HG02759 (cell line): ENCODE measurements around the gene ADAMTSL5.
A peak's percentile ranks its signal among the peaks of the same experiment; 100 is the strongest.
"Not testable (repeated sequence)": the region's sequence is repeated elsewhere in the genome, so short reads cannot be mapped to it uniquely, and the experiment has no call there.

Experiments used
- ATAC-seq: cut with Tn5 transposase; IDR thresholded peaks from one replicate; pipeline ENCODE4 v1.9.1; 2021; ENCODE audit warnings: mild to moderate bottlenecking, moderate library complexity; ENCODE audit not compliant: unreplicated experiment

The ADAMTSL5 gene

GRCh38 chr19:1514295-1514661 is 1.5 kb upstream of the ADAMTSL5 start:
- no peak for ATAC-seq

GRCh38 chr19:1513499-1514294 is 878 bp upstream of the ADAMTSL5 start:
- no peak for ATAC-seq

DNA sequence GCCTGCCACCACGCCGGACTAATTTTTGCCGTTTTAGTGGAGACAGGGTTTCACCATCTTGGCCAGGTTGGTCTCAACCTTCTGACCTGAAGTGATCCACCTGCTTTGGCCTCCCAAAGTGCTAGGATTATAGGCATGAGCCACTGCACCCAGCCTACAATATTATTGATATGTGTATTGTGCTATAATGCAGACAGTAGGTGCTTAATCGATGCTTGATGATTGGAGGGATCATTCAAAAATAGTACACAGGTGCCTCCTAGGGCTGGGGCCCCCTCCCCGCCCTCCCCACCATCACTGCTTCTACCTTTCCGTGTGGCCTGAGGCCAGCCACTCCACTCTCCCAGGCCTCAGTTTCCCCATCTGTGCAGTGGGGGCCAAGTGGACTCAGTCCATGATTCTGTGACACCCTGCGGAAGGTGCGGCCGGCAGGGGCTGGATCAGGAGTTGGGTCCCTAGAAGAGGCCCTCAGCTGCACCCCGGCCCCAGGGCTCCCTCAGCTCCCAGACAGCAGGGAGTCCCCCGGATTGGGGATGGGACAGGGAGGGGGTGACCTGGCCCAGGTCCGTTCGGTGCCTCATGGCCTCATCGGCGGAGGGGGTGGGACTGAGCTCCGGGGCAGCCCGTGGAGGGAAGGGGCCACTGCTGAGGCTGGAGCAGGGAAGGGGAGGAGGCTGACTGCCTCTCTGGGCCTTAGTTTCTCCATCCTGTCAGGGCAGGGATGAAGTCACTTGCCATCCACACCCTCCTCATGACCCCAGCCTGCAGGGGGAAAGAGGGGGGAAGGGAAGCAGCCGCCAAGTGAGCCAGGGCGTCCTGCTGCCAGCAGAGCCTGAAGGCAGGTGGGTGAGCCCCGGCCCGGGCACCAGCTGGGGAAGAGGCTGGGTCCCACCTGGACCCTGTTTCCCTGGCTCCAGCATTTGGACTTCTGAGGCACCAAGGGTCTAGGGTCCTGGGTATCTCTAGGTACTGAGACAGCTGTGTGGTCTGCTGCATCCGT is 1.2 kb downstream of the ADAMTSL5 start:
- ATAC-seq = no peak

DNA sequence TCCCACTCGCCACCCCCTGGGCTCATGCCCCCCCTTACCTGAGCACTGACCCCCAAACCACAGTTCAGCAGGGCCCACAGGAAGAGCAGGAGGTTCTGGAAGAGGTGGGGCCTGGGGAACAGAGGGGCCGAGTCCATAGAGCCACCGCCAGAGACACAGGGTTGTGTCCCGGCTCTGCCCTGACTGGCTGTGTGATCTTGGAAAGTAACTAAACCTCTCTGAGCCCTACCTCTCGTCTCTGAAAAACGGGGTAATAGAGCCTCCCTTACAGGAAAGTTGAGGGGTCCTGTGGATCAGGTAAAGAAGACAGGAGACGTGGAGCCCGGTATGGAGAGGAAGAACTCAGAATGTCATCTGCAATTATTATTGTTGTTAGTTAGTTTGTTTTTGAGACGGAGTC is 2.0 kb downstream of the ADAMTSL5 start:
- ATAC-seq = no peak

DNA sequence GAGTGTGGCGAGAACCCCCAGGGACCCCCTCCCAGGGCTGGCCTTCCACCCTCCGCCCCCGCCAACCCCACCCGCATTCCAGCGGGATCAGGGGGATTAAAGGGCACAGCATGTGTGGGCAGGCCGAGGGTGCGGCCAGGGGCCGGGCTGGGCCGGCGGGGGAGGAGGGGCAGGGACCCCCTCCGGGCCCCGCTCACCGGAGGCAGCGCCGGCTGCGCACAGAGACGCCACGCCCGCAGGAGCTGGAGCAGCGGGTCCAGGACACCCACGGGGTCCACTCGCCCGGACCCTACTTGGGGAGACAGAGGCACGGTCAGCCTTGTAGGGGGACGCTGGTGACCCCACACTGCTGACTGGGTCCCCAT is 2.4 kb downstream of the ADAMTSL5 start:
- no peak for ATAC-seq

- ATAC-seq = no peak
Measured at GRCh38 chr19:1509602-1510441, 3.0 kb downstream of the ADAMTSL5 start.

DNA sequence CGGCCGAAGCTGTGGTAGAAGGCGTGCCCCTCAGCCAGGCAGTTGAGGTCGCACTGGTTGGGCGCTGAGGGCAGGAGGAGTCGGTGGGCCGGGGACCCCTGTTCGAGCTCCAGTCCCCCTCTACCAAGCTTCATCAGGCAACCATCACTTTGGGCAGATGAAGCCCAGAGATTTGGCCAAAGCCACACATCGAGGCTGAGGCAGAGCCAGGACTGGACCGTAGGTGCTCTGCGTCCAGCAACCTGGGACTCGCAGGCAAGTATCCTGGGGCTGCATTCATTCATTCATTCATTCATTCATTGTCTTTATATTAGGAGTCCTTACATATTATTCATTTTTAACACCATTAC is 4.3 kb downstream of the ADAMTSL5 start:
- no peak for ATAC-seq

DNA sequence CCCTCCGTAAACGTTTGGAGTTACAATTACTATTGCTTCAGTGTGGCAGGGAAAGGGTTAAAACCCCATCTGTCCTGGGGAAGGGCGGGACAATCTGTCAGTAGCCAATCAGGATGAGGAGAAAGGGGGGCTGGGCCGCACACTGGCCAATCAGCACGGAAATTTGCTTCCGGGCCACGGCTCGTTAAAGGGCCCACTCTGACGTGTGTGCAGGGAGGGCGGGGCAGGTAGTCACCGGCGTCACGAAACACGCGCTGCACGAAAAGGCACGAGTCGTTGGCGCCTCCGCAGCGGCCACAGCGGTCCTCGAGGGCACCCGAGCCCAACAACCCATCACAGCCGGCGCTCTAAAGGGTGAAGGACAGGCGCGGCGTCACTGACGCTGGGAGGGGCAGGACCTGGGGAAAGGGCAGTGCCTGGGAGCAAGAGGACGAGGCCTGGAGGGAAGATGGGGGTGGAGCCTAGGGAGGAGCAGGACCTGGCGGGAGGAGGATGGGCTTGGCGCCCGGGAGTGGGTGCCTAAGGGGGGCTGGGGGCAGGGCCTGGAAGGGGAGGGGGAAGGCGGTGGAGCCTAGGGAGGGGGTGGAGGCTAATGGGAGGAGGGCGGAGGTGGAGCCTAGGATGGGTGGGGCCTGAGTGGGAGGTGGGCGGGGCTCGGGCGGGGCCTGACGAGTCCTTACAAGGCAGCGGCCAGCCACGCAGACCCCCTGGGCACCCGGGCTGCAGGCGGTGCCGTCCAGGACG is 4.9 kb downstream of the ADAMTSL5 start:
- ATAC-seq = peak; percentile 71

- no peak for ATAC-seq
Measured at GRCh38 chr19:1507192-1507660, 5.6 kb downstream of the ADAMTSL5 start.

DNA sequence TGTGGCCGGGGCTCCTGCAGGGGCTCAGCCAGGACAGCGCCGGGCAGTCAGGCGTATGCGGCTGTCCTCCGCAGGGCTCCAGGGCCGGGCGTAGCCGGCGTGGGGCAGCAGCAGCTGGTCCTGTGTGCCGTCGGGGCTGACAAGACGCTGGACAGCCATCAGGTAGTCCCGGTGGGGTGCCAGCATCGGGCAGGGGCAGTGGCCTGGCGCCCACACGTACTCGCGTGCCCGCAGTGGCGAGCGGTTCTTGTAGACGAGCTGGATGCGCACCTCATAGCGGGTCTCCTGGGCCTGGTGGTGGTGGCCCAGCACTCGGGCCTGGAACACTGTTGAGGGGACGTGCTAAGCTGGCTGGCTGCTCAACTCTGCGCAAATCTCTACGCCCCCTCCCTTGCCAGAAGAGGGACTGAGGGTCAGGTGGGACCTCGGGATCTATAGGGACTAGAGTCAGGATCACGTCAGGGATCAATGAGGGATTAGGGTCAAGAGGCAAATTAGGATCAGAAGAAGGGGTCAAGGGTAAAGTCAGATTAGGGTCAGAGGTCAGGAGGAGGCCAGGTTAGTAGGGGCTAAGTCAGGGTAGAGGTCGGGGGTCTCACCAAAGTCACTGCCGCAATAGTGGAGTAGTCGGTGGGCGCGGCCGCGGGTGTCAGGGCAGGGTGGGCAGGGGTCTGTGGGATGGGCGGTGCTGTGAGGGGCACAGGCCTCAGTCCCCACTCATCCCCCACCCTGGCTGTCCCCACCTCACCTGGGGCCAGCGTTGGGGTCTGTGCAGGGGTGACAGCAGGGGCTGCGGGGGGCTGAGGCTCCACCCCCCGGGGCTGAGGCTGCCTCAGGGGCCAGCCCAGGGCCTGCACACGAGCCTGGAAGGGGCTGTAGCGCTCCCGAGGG is 6.6 kb downstream of the ADAMTSL5 start:
- ATAC-seq = no peak

- no peak for ATAC-seq
Measured at GRCh38 chr19:1505012-1505411, 7.8 kb downstream of the ADAMTSL5 start.

DNA sequence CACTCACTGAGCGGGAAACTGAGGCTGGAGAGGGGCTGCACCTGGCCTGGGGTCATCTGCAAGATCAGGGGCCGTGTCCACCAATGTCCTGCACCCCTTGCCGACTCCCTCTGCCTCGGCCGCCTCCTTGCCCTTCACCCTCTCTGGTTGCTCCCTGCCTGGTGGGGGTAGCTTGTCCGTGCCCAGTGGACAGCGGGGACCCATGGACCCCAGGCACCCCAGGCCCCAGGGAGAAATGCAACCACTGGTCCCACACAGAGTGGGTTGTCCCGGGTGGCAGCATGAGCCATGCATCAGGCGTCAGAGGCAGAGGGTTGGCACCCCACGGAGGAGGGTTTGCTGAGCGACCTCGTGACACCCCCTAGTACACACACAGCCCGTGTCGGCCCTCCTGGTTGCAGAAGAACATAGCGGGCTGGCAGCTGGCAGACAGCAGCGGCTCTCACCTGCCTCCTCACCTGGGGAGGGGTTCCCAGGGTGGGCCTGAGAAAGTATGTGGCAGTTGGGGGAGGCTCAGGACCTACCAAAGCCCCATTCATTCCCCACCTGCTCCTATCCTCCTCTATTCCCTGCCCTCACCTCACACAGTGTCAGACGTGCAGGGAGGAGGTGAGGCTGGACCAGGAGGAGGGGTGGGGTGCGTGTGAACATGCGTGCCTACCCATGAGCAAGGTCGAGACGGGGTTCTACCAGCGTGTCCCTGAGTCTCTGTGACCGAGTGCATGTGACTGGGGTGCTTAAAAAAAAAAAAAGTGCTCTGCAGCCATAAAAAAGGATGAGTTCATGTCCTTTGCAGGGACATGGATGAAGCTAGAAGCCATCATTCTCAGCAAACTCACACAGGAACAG is 8.7 kb downstream of the ADAMTSL5 start:
- no peak for ATAC-seq

DNA sequence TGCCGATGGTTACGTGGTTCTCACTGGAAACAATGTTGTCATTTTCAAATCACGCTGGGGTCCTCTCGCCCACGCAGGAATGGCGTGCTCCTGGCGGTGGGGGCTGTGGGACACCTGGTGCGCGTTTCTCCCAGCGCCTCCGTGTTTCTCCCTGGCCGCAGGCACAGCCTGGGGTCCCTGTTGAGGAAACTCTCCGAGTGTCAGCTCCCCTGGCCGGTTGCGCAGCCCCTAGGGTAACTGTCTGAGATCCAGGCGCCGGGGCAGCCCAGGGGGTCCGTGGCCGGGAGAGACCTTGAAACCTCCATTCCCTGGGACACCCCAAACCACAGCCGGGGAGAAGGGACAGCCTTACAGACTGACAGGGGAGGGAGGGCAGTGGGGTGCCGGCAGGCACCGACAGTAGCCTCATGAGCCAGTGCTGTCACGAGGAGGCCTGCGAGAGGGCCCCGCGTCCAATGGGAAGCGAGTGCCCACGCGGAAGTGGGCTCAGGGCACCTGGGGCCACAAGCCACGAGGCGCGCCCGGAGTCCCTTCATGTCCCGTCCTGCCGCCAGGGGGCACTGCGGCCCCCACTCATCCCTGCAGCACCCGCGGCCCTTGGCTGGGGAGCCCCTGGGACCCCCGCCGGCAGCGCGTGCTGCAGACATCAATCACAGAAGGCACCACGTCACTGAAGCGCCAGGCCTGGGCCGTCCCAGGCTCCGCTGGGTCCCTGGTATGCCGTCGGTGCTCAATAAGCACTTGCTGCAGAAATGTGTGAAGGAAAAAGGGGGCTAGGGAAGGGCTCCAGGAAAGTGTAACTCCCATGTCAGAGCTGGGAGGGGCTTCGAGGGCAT is 9.5 kb downstream of the ADAMTSL5 start:
- no peak for ATAC-seq

- no peak for ATAC-seq
Measured at GRCh38 chr19:1502433-1503088, 10.3 kb downstream of the ADAMTSL5 start.

DNA sequence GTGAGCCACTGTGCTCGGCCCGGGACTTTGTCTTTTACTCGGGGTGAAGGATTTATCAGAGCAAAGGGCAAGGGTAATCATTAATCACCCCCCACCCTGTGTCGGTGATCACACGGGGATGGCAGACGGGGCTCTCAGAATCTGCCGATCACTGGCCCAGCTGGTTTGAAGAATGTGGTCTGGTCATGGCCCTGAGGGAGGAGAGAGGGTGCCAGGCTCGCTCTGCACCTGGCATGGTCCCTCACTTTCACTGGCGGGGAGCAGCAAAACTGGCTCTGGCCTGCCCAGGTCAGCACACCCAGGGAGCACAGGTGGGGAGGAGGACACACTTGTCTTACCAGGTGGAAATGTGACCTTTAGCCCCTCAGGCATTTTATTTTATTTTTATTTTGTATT is 11.6 kb downstream of the ADAMTSL5 start:
- ATAC-seq = no peak

DNA sequence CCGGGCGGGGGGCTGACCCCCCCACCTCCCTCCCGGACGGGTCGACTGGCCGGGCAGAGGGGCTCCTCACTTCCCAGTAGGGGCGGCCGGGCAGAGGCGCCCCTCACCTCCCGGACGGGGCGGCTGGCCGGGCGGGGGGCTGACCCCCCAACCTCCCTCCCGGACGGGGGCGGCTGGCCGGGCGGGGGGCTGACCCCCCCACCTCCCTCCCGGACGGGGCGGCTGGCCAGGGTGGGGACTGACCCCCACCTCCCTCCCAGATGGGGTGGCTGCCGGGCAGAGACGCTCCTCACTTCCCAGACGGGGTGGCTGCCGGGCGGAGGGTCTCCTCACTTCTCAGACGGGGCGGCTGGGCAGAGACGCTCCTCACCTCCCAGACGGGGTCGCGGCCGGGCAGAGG is 13.6 kb downstream of the ADAMTSL5 start:
- not testable (repeated sequence) for ATAC-seq
